Skeletal muscle cell (primary cell): Measurements from ENCODE around the gene RAP1GAP2.

Source experiments
- DNase-seq: peaks from one replicate; pipeline ENCODE4 v3.0.0-alpha.2; 2010; ENCODE audit warnings: low read depth
- H3K4me3 ChIP-seq: 2 replicates; pipeline ENCODE4 v1.5.1; 2011; ENCODE audit warnings: low read depth, mild to moderate bottlenecking, control low read depth, low read length, moderate library complexity

The RAP1GAP2 gene

GRCh38 chr17:2929881-2930533 lies 133.8 kb downstream of the RAP1GAP2 start:
- no peak overlapping the region for H3K4me3 ChIP-seq
- DNase-seq: no peak

- DNase-seq: no peak
- H3K4me3 ChIP-seq: no peak overlapping the region
Observed at GRCh38 chr17:2931876-2932275, 135.6 kb downstream of the RAP1GAP2 start.

GRCh38 chr17:2932946-2933345 lies 136.7 kb downstream of the RAP1GAP2 start:
- no peak for DNase-seq
- no peak overlapping the region for H3K4me3 ChIP-seq

GRCh38 chr17:2933606-2934005 lies 137.4 kb downstream of the RAP1GAP2 start:
- no peak for DNase-seq
- no peak overlapping the region for H3K4me3 ChIP-seq

- H3K4me3 ChIP-seq: no peak overlapping the region
- no peak for DNase-seq
Observed at GRCh38 chr17:2935632-2936031, 139.4 kb downstream of the RAP1GAP2 start.

- no peak overlapping the region for H3K4me3 ChIP-seq
- DNase-seq: no peak
Observed at GRCh38 chr17:2936351-2936750, 140.1 kb downstream of the RAP1GAP2 start.

- no peak for DNase-seq
- no peak overlapping the region for H3K4me3 ChIP-seq
Observed at GRCh38 chr17:2936771-2937321, 140.6 kb downstream of the RAP1GAP2 start.

GRCh38 chr17:2937331-2938003 lies 141.2 kb downstream of the RAP1GAP2 start:
- DNase-seq: no peak
- no peak overlapping the region for H3K4me3 ChIP-seq

GRCh38 chr17:2939714-2940351 lies 143.6 kb downstream of the RAP1GAP2 start:
- H3K4me3 ChIP-seq: no peak overlapping the region
- no peak for DNase-seq

GRCh38 chr17:2940352-2940751 lies 144.1 kb downstream of the RAP1GAP2 start:
- DNase-seq: no peak
- no peak overlapping the region for H3K4me3 ChIP-seq

- H3K4me3 ChIP-seq: no peak overlapping the region
- DNase-seq: no peak
Observed at GRCh38 chr17:2943981-2944380, 147.7 kb downstream of the RAP1GAP2 start.

GRCh38 chr17:2945299-2945698 lies 149.1 kb downstream of the RAP1GAP2 start:
- no peak overlapping the region for H3K4me3 ChIP-seq
- no peak for DNase-seq

- no peak for DNase-seq
- H3K4me3 ChIP-seq: no peak overlapping the region
Observed at GRCh38 chr17:2946144-2946543, 149.9 kb downstream of the RAP1GAP2 start.

GRCh38 chr17:2947588-2947950 lies 151.3 kb downstream of the RAP1GAP2 start:
- H3K4me3 ChIP-seq: no peak overlapping the region

GRCh38 chr17:2947996-2948550 lies 151.8 kb downstream of the RAP1GAP2 start:
- no peak overlapping the region for H3K4me3 ChIP-seq
- no peak for DNase-seq

More at GRCh38 chr17:2947588-2947950, 151.3 kb downstream of the RAP1GAP2 start:
- DNase-seq: no peak

- no peak overlapping the region for H3K4me3 ChIP-seq
- DNase-seq: no peak
Observed at GRCh38 chr17:2948721-2949468, 152.7 kb downstream of the RAP1GAP2 start.

GRCh38 chr17:2949469-2950044 lies 153.3 kb downstream of the RAP1GAP2 start:
- DNase-seq: no peak
- no peak overlapping the region for H3K4me3 ChIP-seq

GRCh38 chr17:2950846-2951245 lies 154.6 kb downstream of the RAP1GAP2 start:
- H3K4me3 ChIP-seq: no peak overlapping the region
- DNase-seq: no peak

GRCh38 chr17:2952174-2952845 lies 156.1 kb downstream of the RAP1GAP2 start:
- DNase-seq: no peak
- H3K4me3 ChIP-seq: no peak overlapping the region
